ENCODE results near the gene RIN1.

GRCh38 chr11:66373265-66373664 lies 37.0 kb upstream of the RIN1 start:
- TF ChIP-seq CTCF (IDR thresholded peaks at IDR 0.05) (no peak), POLR2A (IDR thresholded peaks at IDR 0.05) (no peak)
